Mesothelial cell of epicardium (in vitro differentiated cells): ENCODE measurements around the gene CHI3L1. TPM values are rescaled to one million over a fixed set of nuclear protein-coding genes. Genes with fewer than 3 reads are reported as not detected.

Experiments
- DNase-seq, 2 experiments: peaks; one replicate each; pipeline ENCODE4 v3.0.0; 2021; ENCODE audit warnings: low spot score in 2 of 2; ENCODE audit not compliant: unreplicated experiment in 2 of 2
- H3K27ac Mint-ChIP-seq: 2 replicates; pipeline ENCODE4 v1.8.0; 2021; ENCODE audit warnings: mixed read lengths
- H3K27me3 Mint-ChIP-seq: 2 replicates; pipeline ENCODE4 v1.8.0; 2021; ENCODE audit warnings: low read depth, mixed read lengths
- H3K36me3 Mint-ChIP-seq: 2 replicates; pipeline ENCODE4 v1.8.0; 2021; ENCODE audit warnings: mixed read lengths
- H3K4me1 Mint-ChIP-seq: 2 replicates; pipeline ENCODE4 v1.8.0; 2021; ENCODE audit warnings: mixed read lengths
- H3K4me3 Mint-ChIP-seq: 2 replicates; pipeline ENCODE4 v1.8.0; 2021; ENCODE audit warnings: mild to moderate bottlenecking, moderate library complexity, mixed read lengths
- H3K9me3 Mint-ChIP-seq: 2 replicates; pipeline ENCODE4 v1.8.0; 2021; ENCODE audit warnings: mixed read lengths
- CTCF ChIP-seq: fragments of 200-600 bp; sonication (generic); IDR thresholded peaks from one replicate; pipeline ENCODE4 v1.5.0; 2021; ENCODE audit warnings: antibody characterized with exemption; ENCODE audit not compliant: unreplicated experiment
- total RNA-seq: library from RNA; stranded (reverse); gene quantifications from 3 replicates; pipeline ENCODE4 v1.2.1, GENCODE V29; 2021

The CHI3L1 gene
- total RNA-seq, 1 donor from 2014 or later, result 0.22 TPM

GRCh38 chr1:203204756-203205155, 18.3 kb upstream of the CHI3L1 start:
- peaks cover 9% of the 10 kb centered on the region for H3K4me1 Mint-ChIP-seq
- H3K27me3 Mint-ChIP-seq, result peaks cover 14% of the 10 kb centered on the region
- no peaks in the 10 kb centered on the region for H3K9me3 Mint-ChIP-seq
- no peaks in the 10 kb centered on the region for H3K36me3 Mint-ChIP-seq
- TF ChIP-seq CTCF, result no peak
- H3K27ac Mint-ChIP-seq, result no peak overlapping the region
- no peak for DNase-seq
- no peak overlapping the region for H3K4me3 Mint-ChIP-seq

GRCh38 chr1:203202431-203203245, 16.1 kb upstream of the CHI3L1 start:
- Mint-ChIP-seq H3K27ac (peak overlapping the region; percentile 49), H3K27me3 (peaks cover 14% of the 10 kb centered on the region), H3K36me3 (no peaks in the 10 kb centered on the region), H3K4me3 (no peak overlapping the region), H3K9me3 (no peaks in the 10 kb centered on the region), H3K4me1 (peaks cover 9% of the 10 kb centered on the region)
- no peak for TF ChIP-seq CTCF
- DNase-seq, result no peak

GRCh38 chr1:203201516-203202205, 15.2 kb upstream of the CHI3L1 start:
- no peak for TF ChIP-seq CTCF
- no peak for DNase-seq
- H3K4me1 Mint-ChIP-seq, result peaks cover 8% of the 10 kb centered on the region
- no peaks in the 10 kb centered on the region for H3K36me3 Mint-ChIP-seq
- peaks cover 3% of the 10 kb centered on the region for H3K9me3 Mint-ChIP-seq
- H3K4me3 Mint-ChIP-seq, result no peak overlapping the region
- no peak overlapping the region for H3K27ac Mint-ChIP-seq
- H3K27me3 Mint-ChIP-seq, result peaks cover 14% of the 10 kb centered on the region

- H3K36me3 Mint-ChIP-seq, result no peaks in the 10 kb centered on the region
- no peak for DNase-seq
- no peak overlapping the region for H3K27ac Mint-ChIP-seq
- TF ChIP-seq CTCF, result no peak
- peaks cover 2% of the 10 kb centered on the region for H3K4me1 Mint-ChIP-seq
- H3K27me3 Mint-ChIP-seq, result peaks cover 14% of the 10 kb centered on the region
- H3K4me3 Mint-ChIP-seq, result no peak overlapping the region
- H3K9me3 Mint-ChIP-seq, result peaks cover 3% of the 10 kb centered on the region
Observed at GRCh38 chr1:203200916-203201315, 14.4 kb upstream of the CHI3L1 start.

GRCh38 chr1:203199816-203200571, 13.5 kb upstream of the CHI3L1 start:
- H3K4me3 Mint-ChIP-seq, result no peak overlapping the region
- no peak for TF ChIP-seq CTCF
- peaks cover 2% of the 10 kb centered on the region for H3K4me1 Mint-ChIP-seq
- H3K27ac Mint-ChIP-seq, result no peak overlapping the region
- peaks cover 3% of the 10 kb centered on the region for H3K9me3 Mint-ChIP-seq
- peaks cover 14% of the 10 kb centered on the region for H3K27me3 Mint-ChIP-seq
- H3K36me3 Mint-ChIP-seq, result no peaks in the 10 kb centered on the region
- no peak for DNase-seq
